RKO (cell line): ENCODE measurements around the gene SORCS2.
"Not testable (repeated sequence)": the region's sequence is repeated elsewhere in the genome, so short reads cannot be mapped to it uniquely, and the experiment has no call there.

Source experiments
- DNase-seq: peaks from one replicate; pipeline ENCODE4 v3.0.0-alpha.2; 2016; ENCODE audit warnings: low spot score

Gene SORCS2

DNA sequence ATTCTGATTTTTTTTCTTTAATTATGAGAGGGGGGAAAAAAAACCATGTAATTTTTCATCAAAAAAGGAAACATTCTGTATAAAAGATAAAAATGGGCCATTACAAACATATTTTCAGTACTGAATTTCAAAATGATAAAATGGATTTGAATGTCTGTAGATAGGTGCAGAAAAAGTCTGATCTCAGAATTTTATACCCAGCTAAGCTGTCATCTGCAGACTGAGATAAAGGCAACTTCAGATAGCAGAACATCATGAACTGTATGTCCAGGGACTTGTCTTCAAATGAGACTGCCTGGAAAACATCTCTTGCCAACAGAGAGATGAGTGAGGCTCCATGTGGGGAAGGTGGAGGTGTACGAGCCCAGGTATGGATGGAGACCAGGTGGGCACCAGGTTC, 360.9 kb downstream of the SORCS2 start:
- DNase-seq: no peak

DNA sequence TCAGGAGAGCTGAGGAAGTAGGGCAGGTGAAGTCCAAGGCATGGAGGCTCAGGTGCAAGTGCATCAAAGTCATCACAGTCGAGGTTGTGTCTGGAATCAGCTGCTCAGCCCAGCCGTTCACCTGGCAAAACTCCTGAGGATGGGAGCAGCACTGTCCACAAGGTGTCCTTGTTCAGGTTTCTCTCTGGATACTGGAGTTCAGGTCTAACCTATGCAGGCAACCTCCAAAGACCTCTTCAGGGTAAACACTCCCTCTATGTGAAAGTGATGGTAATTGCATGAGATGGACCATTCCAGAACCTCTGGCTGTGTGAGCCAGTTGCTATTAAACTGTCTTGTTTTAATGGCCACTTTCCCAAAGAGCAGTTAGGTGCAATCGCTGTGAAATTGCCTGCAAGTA, 362.6 kb downstream of the SORCS2 start:
- no peak for DNase-seq

DNA sequence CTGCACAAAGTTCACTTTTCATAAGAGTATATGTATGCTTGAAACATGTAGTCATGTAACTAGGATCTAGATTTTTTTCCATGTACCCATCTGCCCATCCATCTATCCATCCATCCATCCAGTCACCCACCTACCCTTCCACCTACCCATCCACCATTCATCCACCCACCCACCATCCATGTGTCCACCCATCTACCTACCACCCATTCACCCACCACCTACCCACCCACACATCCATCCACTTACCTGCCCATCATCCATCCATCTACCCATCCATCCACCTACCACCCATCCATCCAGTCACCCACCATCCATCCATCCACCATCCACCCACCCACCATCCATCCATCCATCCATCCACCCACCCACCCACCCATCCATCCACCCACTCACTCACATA, 364.2 kb downstream of the SORCS2 start:
- no peak for DNase-seq

DNA sequence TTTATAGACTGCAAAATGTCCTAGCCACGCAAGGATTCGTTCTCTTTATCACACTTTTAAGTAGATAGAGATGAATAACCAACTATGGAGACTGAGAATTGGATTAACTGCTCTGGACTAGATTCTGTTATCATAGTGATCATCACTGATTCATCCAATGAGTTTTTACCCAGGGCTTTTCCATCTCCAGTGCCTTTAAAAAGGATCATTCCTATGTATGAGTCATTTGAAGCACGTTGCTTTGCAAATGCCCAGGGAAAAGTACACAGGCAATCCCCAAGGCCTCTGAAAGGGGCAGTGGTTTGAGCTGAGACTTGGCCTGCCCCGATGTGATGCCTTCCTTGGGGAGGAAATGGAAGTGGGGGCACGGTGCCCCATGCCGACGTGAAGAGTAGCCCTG, 365.1 kb downstream of the SORCS2 start:
- peak; percentile 54 for DNase-seq

DNA sequence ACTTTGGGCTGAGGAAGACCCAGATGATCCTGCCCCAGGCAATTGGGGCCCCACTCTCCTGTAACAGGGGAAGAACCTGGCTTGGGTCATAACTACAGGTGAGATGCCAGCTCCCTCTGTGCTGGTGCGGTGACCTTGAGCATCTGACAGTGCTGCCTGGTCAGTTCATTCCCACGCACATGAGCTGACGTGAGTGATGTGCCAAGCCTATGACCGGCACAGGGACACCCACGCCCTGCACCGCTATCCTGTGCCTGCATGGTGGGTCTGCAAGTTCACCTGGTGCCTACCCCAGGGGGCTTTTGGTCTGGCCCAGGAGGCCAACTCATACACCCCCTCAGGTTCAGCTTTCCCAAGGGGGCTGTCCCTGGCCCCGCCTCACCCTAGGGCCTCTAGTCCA, 366.1 kb downstream of the SORCS2 start:
- DNase-seq: no peak

DNA sequence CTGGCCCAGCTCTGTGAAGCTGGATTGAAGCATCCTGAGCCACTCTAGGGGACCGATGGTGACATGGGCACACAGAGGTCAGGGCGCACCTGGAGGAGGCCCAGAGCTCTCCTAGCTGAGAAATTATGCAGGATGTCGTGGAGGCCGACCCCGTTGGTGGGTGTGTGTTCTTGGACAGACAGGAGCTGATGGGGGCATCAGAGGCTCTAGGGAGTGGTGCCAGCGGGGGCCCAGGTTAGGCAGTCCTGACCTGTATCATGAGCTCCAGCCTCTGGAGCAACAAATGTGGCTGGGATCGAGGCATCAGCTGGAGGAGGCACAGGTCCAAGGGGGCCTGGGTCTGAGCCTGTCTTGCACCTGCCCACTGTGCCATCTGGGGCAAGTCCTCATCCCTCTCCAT, 367.0 kb downstream of the SORCS2 start:
- no peak for DNase-seq

DNA sequence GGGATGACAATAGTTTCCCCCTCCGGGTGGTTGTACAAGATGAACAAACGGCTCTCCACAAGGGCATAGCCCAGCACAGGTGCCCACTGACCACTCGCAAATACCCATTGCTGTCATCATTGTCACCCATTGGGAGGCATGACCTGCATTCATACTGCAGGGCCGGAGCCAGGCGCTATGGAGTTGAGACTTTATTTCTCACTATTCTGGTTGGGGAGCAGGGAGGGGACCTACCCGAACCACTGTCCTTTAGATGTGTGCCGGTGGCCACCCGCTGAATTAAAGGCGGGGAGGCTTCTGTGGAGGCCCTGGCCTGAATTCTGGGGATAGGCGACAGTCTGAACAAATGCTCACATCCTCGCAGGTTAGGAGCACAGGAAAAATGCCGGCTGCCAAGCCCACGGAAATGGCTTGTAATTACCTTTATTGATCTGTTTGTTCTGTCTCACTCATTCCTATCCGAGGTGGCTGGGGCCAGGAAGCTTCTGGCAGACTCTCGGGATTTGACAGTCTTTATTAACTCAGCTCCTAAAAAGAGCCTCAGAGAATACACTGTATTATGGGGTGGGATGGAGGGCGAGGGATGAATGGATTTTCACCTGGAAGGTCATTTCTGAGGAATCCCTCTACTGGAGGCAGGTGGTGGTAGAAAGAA, 367.5 kb downstream of the SORCS2 start:
- no peak for DNase-seq

DNA sequence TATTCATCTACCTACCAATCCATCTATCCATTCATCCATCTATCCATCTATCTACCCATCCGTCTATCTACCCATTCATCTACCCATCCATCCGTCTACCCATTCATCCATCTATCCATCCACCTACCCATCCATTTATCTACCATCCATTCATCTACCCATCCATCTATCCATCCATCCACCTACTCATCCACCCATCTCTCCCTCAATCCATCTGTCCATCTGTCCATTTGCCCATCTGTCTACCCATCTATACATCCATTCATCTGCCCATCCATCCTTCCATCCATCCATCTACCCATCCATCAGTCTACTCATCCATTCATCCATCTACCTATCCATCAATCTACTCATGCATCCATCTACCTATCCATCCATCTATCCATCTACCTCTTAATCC, 369.2 kb downstream of the SORCS2 start:
- no peak for DNase-seq

DNA sequence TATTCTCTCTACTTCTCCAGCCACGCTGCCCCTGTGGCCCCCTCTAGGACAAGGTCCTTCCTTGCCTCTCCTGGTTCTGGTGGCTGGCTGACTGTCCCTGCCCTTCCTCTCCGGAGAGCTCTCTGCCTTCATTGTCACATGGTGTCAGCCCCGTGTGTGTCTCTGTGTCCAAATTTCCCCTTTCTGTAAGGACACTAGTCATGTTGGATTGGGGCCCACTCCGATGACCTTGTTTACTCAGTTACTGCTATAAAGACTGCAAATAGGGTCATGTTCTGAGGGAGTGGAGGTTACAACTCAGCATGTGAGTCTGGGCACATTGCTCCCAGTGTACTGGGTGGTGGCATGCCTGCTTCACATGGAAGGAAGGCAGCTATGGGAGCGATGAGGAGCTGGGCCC, 371.9 kb downstream of the SORCS2 start:
- DNase-seq: no peak

DNA sequence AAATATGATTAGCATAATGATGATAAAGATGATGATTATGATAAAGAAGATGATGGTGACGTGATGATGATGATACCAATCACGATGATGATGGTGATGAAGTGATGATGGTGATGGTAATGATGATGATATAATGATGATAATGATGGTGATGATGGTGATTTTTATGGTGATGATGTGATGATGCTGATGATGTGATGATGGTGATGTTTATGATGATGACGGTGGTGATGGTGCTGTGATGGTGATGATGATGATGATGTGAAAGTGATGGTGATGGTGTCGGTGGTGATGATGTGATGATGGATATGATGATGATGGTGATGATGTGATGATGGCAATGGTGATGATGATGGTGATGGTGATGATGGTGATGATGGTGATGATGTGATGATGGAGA, 373.1 kb downstream of the SORCS2 start:
- no peak for DNase-seq

DNA sequence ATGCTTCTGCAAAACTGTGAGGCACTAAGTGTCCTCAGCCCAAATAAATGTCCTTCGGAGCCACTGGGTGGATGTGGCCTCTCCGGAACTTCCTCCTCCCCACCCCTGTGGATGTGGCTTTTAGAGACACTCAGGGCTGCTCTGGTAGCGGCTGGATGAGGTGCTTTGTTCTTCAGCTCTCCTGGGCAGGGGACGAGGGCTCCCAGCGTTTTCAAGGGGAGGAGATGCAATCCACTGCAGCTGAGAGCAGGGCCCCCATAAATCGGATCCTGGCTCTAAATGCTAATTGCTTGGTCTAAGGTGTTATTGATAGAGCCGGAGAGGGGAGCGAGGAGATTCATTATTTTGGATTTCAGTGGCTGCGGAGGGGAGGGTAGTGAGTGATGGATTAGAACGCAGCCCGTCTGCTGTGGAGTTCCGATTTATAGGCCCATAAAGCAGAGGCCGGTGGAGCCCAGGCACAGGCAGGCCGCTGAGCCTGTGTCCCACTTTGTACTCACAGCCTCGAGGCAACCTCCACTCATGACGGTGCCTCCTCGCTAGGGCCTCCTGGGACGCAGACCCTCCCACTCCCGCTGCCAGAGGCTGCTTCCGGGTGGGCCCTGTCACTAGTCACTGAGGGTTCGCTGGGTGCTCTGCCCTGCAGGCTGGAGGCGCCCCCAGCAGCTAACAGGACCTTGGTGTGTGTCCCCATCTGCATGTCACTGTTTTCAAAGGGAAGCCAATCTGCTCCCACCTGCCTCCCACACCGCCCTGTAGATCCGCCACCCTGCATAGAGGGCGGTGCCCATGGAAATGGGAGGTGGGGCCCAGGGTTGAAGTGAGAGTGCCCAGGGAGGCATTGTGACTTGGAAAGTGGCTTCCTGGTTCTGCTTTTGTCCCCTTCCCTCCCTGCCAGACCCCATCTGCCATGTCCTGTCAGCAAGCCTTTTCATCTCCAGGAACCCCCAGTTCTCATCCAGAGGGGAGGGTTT, 377.8 kb downstream of the SORCS2 start:
- no peak for DNase-seq

DNA sequence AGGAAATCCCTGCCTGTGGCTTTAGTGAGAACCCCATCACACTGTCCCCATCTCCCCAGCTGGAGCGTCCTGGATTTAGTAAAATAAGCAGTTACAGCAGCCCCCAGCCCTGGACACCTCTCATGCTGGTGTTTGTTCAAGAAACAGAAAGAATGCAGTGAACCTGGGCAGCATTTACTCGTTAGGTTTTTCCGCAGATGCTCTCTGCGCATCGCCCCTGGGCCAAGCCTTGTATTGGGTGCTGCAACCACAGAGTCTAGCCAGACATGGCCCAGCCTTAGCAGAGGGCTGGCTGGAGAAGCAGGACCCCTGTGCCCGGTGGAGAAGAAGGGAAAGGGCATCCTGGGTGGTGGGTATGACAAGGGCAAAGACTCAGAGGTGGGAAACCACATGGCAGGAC, 378.7 kb downstream of the SORCS2 start:
- DNase-seq: no peak

DNA sequence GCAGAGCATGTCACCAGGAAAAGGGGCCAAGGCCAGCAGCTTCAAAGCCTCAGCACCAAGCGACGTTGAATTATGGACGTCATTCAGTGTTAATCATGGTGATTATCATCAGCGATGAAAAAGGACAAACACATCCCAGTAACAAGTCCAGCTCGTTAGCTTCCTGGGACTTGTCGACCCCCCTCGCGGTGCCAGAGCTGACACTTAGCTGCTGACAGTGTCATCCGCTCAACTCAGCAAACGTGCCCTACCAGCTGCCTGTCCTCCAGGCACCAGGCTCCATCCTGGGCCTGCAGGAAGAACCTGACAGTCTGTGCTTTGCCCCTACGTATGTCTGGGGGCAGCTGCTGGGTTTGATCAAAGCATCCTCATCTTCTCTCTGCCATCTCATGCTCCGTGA, 379.4 kb downstream of the SORCS2 start:
- no peak for DNase-seq

DNA sequence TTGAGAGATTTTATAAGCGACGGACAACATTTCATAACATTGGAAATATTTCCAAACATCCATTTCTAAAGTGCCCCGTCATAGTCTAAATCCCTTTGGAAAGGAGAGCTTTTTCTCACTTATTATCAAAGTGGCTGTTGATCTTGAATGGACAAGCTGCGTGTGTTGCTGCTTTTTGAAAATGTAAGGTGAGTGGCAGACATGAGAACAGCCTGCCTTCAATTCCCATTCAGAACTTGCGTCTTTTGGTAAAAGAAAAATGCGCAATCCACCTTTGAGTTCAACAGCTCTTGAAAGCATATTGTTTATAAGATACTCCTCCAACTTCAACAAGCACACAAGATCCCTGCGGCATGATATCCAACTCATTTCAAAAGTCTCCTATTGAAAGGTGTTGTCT, 380.6 kb downstream of the SORCS2 start:
- DNase-seq: no peak

DNA sequence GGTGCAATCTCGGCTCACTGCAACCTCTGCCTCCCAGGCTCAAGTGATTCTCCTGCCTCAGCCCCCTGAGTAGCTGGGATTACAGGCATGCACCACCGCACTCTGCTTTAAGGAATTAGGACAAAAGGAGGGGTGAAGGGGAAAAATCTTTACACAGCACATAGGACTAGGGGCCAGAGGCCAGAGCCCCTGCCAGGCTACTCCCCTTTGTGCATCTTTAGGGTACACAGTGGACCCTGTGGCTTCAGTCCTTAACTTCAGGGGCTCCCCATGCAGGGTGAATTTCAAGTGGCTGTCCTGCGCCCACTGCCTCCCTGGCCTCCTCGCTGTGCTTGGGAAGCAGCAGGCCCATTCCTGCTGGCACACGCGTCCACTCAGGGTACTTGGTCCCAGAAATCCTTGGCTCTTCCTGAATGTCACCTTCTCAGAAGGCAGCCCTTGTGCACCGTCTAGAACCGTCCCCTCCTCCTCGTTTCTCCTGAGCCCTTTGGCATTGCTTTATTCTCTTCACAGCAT, 381.3 kb downstream of the SORCS2 start:
- DNase-seq: no peak

DNA sequence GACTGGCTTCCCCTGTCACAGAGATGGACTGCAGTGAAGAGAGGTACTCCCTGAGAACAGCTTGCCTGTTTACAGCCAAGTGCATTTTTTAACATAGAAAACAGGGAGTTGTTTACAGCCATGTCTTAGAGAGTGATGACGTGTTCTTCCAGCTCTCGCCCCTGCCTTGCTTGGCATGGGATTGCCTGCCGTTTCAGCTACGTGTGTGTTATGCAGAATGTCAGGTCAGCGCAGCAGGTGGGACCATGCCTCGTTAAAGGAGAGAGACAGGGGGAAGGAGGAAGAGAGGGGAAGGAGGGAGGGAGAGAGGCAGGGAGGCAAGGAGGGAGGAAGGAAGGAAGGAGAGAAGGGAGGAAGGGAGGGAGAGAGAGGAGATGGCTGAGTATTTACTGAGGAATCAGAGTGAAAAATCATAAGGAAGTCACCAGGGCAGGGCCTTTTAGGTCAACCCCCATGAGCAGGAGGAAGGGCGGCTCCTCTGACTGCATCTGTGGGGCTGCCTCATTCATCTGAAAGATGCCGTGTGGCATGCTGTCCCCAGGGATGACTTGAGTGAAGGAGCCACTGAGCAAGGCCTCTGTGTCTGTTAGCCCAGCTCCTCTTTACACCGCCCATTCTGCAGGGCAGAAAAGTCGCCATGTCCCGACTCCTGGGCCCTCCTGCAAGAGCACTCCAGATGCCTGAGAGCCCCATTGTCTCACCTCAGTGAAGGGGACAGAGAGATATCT, 382.1 kb downstream of the SORCS2 start:
- DNase-seq: no peak

DNA sequence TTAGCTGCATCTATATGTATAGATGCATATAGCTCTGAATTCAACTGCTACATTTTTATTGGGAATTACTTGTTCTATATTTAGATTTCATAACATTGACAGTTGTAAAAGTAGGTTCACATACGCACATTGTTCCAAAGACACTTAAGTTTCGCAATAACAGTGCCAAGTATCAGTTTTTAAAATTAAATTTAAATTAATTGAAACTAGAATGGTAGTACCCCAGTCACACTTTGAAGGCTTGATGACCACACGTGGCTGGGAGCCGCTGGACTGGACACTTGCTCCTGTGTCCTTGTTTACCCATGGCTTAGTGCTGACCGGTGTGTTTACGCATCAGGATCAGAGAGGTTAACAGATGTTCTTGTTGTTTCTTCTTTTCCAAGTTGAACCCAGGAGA, 383.1 kb downstream of the SORCS2 start:
- DNase-seq: no peak

DNA sequence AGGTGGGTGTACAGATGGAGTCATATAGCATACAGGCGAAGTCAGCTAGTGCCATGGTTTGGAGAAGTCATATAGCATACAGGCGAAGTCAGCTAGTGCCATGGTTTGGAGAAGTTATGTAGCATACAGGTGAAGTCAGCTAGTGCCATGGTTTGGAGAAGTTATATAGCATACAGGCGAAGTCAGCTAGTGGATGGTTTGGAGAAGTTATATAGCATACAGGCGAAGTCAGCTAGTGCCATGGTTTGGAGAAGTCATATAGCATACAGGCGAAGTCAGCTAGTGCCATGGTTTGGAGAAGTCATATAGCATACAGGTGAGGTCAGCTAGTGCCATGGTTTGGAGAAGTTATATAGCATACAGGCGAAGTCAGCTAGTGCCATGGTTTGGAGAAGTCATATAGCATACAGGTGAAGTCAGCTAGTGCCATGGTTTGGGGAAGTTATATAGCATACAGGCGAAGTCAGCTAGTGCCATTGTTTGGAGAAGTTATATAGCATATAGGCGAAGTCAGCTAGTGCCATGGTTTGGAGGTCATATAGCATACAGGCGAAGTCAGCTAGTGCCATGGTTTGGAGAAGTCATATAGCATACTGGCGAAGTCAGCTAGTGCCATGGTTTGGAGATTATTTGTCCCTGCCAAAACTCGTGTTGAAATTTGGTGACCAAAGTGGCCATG, 385.2 kb downstream of the SORCS2 start:
- not testable (repeated sequence) for DNase-seq

DNA sequence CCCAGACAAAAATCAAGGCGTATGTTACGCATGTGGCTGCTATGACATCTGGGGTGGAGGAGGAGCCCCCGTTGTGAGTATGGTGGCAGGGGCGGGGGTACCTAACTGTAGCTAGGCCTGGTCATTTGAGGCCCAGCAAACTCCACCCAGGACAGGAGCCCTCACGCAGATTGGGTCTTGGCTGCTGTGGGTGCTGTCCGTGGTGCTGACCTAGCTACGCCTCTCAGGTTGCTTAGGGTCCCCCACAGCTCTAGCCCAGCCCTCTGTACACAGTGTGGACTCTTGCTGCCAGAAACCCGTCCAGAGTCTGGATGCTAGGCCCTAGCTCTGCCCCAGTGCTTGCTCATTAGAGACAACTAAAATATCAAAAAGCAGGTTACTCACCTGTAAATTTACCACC, 389.1 kb downstream of the SORCS2 start:
- peak; percentile 70 for DNase-seq

DNA sequence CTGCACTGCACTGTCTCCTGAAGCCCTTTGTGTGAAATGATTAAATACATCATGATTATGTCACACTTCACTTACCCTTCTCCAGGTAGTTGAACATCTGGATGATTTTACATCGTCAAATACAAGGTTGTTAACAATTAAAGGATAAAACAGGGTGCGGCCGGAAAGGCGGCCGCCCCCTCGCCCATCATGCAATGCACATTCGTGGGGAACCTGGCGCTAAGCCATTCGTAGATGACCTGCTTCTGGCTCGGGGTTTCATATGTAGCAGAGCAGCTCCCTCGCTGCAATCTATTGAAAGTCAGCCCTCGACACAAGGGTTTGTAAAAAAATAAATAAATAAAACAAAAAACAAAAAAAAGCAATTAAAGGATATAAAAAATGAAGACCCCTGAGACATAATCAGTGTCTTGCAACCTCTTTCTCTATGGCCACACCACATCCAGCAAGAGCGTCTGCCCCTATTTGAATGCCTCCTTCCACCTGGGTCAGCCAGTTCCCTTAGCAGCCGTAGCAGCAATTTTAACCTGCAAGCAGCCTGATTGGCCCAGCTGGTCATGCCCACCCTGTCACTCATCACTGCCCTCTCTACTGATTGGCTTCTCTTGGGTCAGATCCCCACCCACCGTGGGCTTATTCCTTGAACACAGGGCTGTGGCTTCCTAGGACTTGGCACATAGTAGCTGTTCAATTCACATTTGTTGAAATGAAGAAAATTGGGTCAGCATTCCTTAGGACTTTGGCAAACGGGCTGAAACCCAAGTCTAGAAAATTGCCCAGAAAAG, 390.2 kb downstream of the SORCS2 start:
- peak; percentile 7 for DNase-seq

DNA sequence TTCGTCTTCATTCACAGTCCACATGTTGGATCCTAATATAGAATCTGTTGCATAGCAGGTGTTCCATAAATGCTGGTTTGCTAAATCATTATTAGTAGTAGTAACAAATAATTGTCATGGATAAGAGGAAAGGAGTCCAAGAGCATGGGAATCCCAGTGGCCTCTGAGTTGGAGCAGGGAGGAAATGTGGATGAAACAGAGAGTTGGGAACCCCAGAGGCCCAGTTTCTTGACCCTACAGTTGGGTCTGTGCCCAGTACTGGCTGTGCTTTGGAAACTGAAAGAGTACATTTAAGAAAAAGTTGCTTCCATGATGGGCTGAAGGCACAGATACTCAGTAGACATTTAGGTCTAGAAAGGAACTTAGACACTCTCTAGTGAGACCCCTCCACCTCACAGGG, 391.8 kb downstream of the SORCS2 start:
- DNase-seq: no peak
